Measurements from ENCODE around the gene MAPT.

- 0 out of 2 replicates have a peak, but pooled peaks have one; percentile 17 for TF ChIP-seq CTCF (conservative IDR thresholded peaks at IDR 0.05; ENCODE audit: low read depth, low read length)
- TF ChIP-seq EZH2 (IDR thresholded peaks at IDR 0.05; ENCODE audit: borderline replicate concordance, low read depth, low read length, poor library complexity, severe bottlenecking), result no peak
Measured at GRCh38 chr17:45895304-45895968, 1.1 kb downstream of the MAPT start.

Data from A673 (cell line).